Esophagus (tissue), 2 donors: ENCODE data around the gene CDC37L1. TPM values are rescaled to one million over a fixed set of nuclear protein-coding genes. Genes with fewer than 3 reads are reported as not detected.

Experiments used
- polyA plus RNA-seq, 2 donors: library from polyadenylated mRNA; stranded (reverse); fragments of 200-250 nt; gene quantifications; one replicate each; pipeline ENCODE4 v1.2.3, GENCODE V29; 2013
- donor health status: healthy with polysubstance abuse.
- donor health status: Bipolar disorder and iron deficiency.

The CDC37L1 gene
- polyA plus RNA-seq, 2 donors: 6.1 to 9.5 TPM

Other genes starting within 250 kb of the CDC37L1 start
- 1 to 10 TPM; 1.1 to 2.4 TPM for gene SLC1A1, start 189.1 kb upstream of the CDC37L1 start, polyA plus RNA-seq
- gene PLPP6, start 17.3 kb upstream of the CDC37L1 start, polyA plus RNA-seq: 1 to 10 TPM; 5.1 to 6.4 TPM
- gene SPATA6L, start 13.1 kb upstream of the CDC37L1 start, polyA plus RNA-seq: 1 to 10 TPM; 1.4 to 2.8 TPM
- 10 to 100 TPM; 36.0 to 39.0 TPM for gene AK3, start 61.6 kb downstream of the CDC37L1 start, polyA plus RNA-seq
- 10 to 100 TPM in 1 of 2 donors, 1 to 10 TPM in 1; 8.5 to 10.8 TPM for gene RCL1, start 113.4 kb downstream of the CDC37L1 start, polyA plus RNA-seq